Astrocyte (in vitro differentiated cells and primary cell): ENCODE measurements around the gene ZNF566. TPM values are rescaled to one million over a fixed set of nuclear protein-coding genes. Genes with fewer than 3 reads are reported as not detected.

ENCODE experiments used
- DNase-seq: peaks from one replicate; pipeline ENCODE4 v3.0.0-alpha.2; 2010; ENCODE audit warnings: low read depth
- FAIRE-seq: peaks from 2 replicates; lab custom pipeline; 2011; peaks lifted over from hg19 to GRCh38; lab: Jason Lieb, UNC
- H2AFZ ChIP-seq: 2 replicates; pipeline ENCODE4 v1.6.0; 2012; ENCODE audit warnings: low read depth, low read length, inconsistent platforms
- H3K27ac ChIP-seq: 2 replicates; pipeline ENCODE4 v1.5.1; 2011; ENCODE audit warnings: low read depth, low read length, inconsistent platforms
- H3K27me3 ChIP-seq: 2 replicates; pipeline ENCODE4 v1.6.0; 2011; ENCODE audit warnings: low read length, inconsistent platforms; ENCODE audit not compliant: insufficient read depth
- H3K36me3 ChIP-seq: 2 replicates; pipeline ENCODE4 v1.5.1; 2011; ENCODE audit warnings: low read length, inconsistent platforms; ENCODE audit not compliant: insufficient read depth
- H3K4me1 ChIP-seq: 2 replicates; pipeline ENCODE4 v1.5.1; 2011; ENCODE audit warnings: low read length, inconsistent platforms; ENCODE audit not compliant: insufficient read depth
- H3K4me2 ChIP-seq: 2 replicates; pipeline ENCODE4 v1.6.0; 2012; ENCODE audit warnings: low read length, inconsistent platforms
- H3K4me3 ChIP-seq: 2 replicates; pipeline ENCODE4 v1.5.1; 2011; ENCODE audit warnings: low read depth, mild to moderate bottlenecking, low read length, inconsistent platforms; ENCODE audit not compliant: insufficient read depth
- H3K79me2 ChIP-seq: 2 replicates; pipeline ENCODE4 v1.6.0; 2012; ENCODE audit warnings: mild to moderate bottlenecking, low read length, inconsistent platforms; ENCODE audit not compliant: insufficient read depth
- H3K9ac ChIP-seq: 2 replicates; pipeline ENCODE4 v1.6.0; 2012; ENCODE audit warnings: mild to moderate bottlenecking, low read length, inconsistent platforms
- H3K9me3 ChIP-seq: 2 replicates; pipeline ENCODE4 v1.5.1; 2012; ENCODE audit warnings: low read depth, mild to moderate bottlenecking, low read length, inconsistent platforms; ENCODE audit not compliant: insufficient read depth
- H4K20me1 ChIP-seq: 2 replicates; pipeline ENCODE4 v1.6.0; 2012; ENCODE audit warnings: low read length, inconsistent platforms; ENCODE audit not compliant: insufficient read depth
- H3K27ac Mint-ChIP-seq: one replicate; pipeline ENCODE4 v1.8.0; 2021; ENCODE audit warnings: mild to moderate bottlenecking, mixed read lengths; ENCODE audit not compliant: unreplicated experiment
- H3K27me3 Mint-ChIP-seq: one replicate; pipeline ENCODE4 v1.8.0; 2021; ENCODE audit warnings: low read depth, mixed read lengths; ENCODE audit not compliant: unreplicated experiment
- H3K36me3 Mint-ChIP-seq: one replicate; pipeline ENCODE4 v1.8.0; 2021; ENCODE audit warnings: low read depth, mixed read lengths; ENCODE audit not compliant: unreplicated experiment
- H3K4me1 Mint-ChIP-seq: one replicate; pipeline ENCODE4 v1.8.0; 2021; ENCODE audit warnings: low read depth, mixed read lengths; ENCODE audit not compliant: unreplicated experiment
- H3K4me3 Mint-ChIP-seq: one replicate; pipeline ENCODE4 v1.8.0; 2021; ENCODE audit warnings: mild to moderate bottlenecking, moderate library complexity, mixed read lengths; ENCODE audit not compliant: unreplicated experiment
- H3K9me3 Mint-ChIP-seq: one replicate; pipeline ENCODE4 v1.8.0; 2021; ENCODE audit warnings: mild to moderate bottlenecking, mixed read lengths; ENCODE audit not compliant: unreplicated experiment
- CTCF ChIP-seq: IDR thresholded peaks from 2 replicates; pipeline ENCODE4 v1.5.1; 2011; ENCODE audit warnings: low read depth, mild to moderate bottlenecking, inconsistent platforms, low read length, moderate library complexity; ENCODE audit not compliant: insufficient read depth
- EZH2 ChIP-seq: IDR thresholded peaks from 2 replicates; pipeline ENCODE4 v1.6.1; 2012; ENCODE audit warnings: mild to moderate bottlenecking, low read length, inconsistent platforms; ENCODE audit not compliant: insufficient read depth
- total RNA-seq: library from RNA; stranded (reverse); gene quantifications from 2 replicates; pipeline ENCODE4 v1.2.1, GENCODE V29; 2021

ZNF566 gene
- total RNA-seq, 1 donor from 2014 or later: 16.0 TPM

- no peak overlapping the region for H3K4me3 ChIP-seq
- H3K27ac Mint-ChIP-seq: peak overlapping the region; percentile 26
- H3K9me3 Mint-ChIP-seq: peaks cover 68% of the 10 kb centered on the region
Observed at GRCh38 chr19:36449059-36449670, 40.2 kb downstream of the ZNF566 start.

GRCh38 chr19:36441339-36441738, 48.0 kb downstream of the ZNF566 start:
- Histone ChIP-seq H3K4me2 (no peak overlapping the region), H3K36me3 (no peaks in the 10 kb centered on the region), H3K27ac (no peak overlapping the region), H3K9ac (no peak overlapping the region), H3K9me3 (peaks cover 5% of the 10 kb centered on the region), H3K4me1 (no peaks in the 10 kb centered on the region), H3K27me3 (no peaks in the 10 kb centered on the region), H2AFZ (no peak overlapping the region), H4K20me1 (no peaks in the 10 kb centered on the region), H3K79me2 (no peaks in the 10 kb centered on the region), H3K4me3 (no peak overlapping the region)
- no peak overlapping the region for H3K4me3 Mint-ChIP-seq
- no peaks in the 10 kb centered on the region for H3K4me1 Mint-ChIP-seq
- no peaks in the 10 kb centered on the region for H3K27me3 Mint-ChIP-seq
- peak overlapping the region; percentile 5 for H3K27ac Mint-ChIP-seq
- peaks cover 9% of the 10 kb centered on the region for H3K36me3 Mint-ChIP-seq
- FAIRE-seq (no peak), DNase-seq (no peak)
- peaks cover 34% of the 10 kb centered on the region for H3K9me3 Mint-ChIP-seq
- TF ChIP-seq CTCF: no peak
- TF ChIP-seq EZH2: no peak

More at GRCh38 chr19:36449059-36449670, 40.2 kb downstream of the ZNF566 start:
- TF ChIP-seq EZH2: no peak
- TF ChIP-seq CTCF: no peak
- Histone ChIP-seq H3K9me3 (peaks cover 27% of the 10 kb centered on the region), H3K36me3 (peaks cover 19% of the 10 kb centered on the region), H4K20me1 (no peaks in the 10 kb centered on the region), H3K9ac (no peak overlapping the region), H3K79me2 (no peaks in the 10 kb centered on the region), H3K27ac (no peak overlapping the region), H3K4me2 (no peak overlapping the region), H3K27me3 (no peaks in the 10 kb centered on the region), H2AFZ (no peak overlapping the region), H3K4me1 (no peaks in the 10 kb centered on the region)
- FAIRE-seq (no peak), DNase-seq (no peak)
- Mint-ChIP-seq H3K4me1 (no peaks in the 10 kb centered on the region), H3K27me3 (no peaks in the 10 kb centered on the region), H3K36me3 (peaks cover 67% of the 10 kb centered on the region), H3K4me3 (no peak overlapping the region)

- TF ChIP-seq CTCF (no peak), EZH2 (no peak)
- no peaks in the 10 kb centered on the region for H3K27me3 Mint-ChIP-seq
- FAIRE-seq (no peak), DNase-seq (no peak)
- no peak overlapping the region for H3K27ac Mint-ChIP-seq
- Histone ChIP-seq H3K27me3 (no peaks in the 10 kb centered on the region), H4K20me1 (no peaks in the 10 kb centered on the region), H3K9ac (no peak overlapping the region), H3K9me3 (no peaks in the 10 kb centered on the region), H2AFZ (no peak overlapping the region), H3K4me2 (no peak overlapping the region), H3K36me3 (no peaks in the 10 kb centered on the region), H3K4me3 (no peak overlapping the region), H3K27ac (no peak overlapping the region), H3K4me1 (no peaks in the 10 kb centered on the region), H3K79me2 (no peaks in the 10 kb centered on the region)
- H3K36me3 Mint-ChIP-seq: no peaks in the 10 kb centered on the region
- H3K4me3 Mint-ChIP-seq: no peak overlapping the region
- no peaks in the 10 kb centered on the region for H3K4me1 Mint-ChIP-seq
- H3K9me3 Mint-ChIP-seq: peaks cover 14% of the 10 kb centered on the region
Observed at GRCh38 chr19:36436531-36436930, 52.8 kb downstream of the ZNF566 start.
